ENCODE results near the gene SPATC1L.

SPATC1L gene

GRCh38 chr21:46194374-46195334 is 10.4 kb upstream of the SPATC1L start:
- TF ChIP-seq FOXP2 (optimal IDR thresholded peaks at IDR 0.05; ENCODE audit: borderline replicate concordance, extremely low read depth, extremely low read length, insufficient read depth) (no peak), TAF1 (IDR thresholded peaks at IDR 0.05; ENCODE audit: borderline replicate concordance, insufficient read depth, low read length) (no peak), SIN3A (IDR thresholded peaks at IDR 0.05; ENCODE audit: borderline replicate concordance, insufficient read depth, low read length) (no peak), POLR2AphosphoS5 (IDR thresholded peaks at IDR 0.05; ENCODE audit: low read depth, low read length) (no peak)
- TF ChIP-seq, protein P1, sequence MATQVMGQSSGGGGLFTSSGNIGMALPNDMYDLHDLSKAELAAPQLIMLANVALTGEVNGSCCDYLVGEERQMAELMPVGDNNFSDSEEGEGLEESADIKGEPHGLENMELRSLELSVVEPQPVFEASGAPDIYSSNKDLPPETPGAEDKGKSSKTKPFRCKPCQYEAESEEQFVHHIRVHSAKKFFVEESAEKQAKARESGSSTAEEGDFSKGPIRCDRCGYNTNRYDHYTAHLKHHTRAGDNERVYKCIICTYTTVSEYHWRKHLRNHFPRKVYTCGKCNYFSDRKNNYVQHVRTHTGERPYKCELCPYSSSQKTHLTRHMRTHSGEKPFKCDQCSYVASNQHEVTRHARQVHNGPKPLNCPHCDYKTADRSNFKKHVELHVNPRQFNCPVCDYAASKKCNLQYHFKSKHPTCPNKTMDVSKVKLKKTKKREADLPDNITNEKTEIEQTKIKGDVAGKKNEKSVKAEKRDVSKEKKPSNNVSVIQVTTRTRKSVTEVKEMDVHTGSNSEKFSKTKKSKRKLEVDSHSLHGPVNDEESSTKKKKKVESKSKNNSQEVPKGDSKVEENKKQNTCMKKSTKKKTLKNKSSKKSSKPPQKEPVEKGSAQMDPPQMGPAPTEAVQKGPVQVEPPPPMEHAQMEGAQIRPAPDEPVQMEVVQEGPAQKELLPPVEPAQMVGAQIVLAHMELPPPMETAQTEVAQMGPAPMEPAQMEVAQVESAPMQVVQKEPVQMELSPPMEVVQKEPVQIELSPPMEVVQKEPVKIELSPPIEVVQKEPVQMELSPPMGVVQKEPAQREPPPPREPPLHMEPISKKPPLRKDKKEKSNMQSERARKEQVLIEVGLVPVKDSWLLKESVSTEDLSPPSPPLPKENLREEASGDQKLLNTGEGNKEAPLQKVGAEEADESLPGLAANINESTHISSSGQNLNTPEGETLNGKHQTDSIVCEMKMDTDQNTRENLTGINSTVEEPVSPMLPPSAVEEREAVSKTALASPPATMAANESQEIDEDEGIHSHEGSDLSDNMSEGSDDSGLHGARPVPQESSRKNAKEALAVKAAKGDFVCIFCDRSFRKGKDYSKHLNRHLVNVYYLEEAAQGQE (IDR thresholded peaks at IDR 0.05; ENCODE audit: insufficient read depth in 1 of 2, low read depth in 2 of 2, low read length in 2 of 2) = no peak

GRCh38 chr21:46193829-46194373 is 9.6 kb upstream of the SPATC1L start:
- TF ChIP-seq POLR2AphosphoS5 (IDR thresholded peaks at IDR 0.05; ENCODE audit: low read depth, low read length) = no peak
- TF ChIP-seq FOXP2 (optimal IDR thresholded peaks at IDR 0.05; ENCODE audit: borderline replicate concordance, extremely low read depth, extremely low read length, insufficient read depth) = no peak
- no peak for TF ChIP-seq TAF1 (IDR thresholded peaks at IDR 0.05; ENCODE audit: borderline replicate concordance, insufficient read depth, low read length)
- TF ChIP-seq, protein P1 (IDR thresholded peaks at IDR 0.05; ENCODE audit: insufficient read depth in 1 of 2, low read depth in 2 of 2, low read length in 2 of 2) = no peak
- no peak for TF ChIP-seq SIN3A (IDR thresholded peaks at IDR 0.05; ENCODE audit: borderline replicate concordance, insufficient read depth, low read length)

GRCh38 chr21:46191686-46192575 is 7.7 kb upstream of the SPATC1L start:
- TF ChIP-seq TAF1 (IDR thresholded peaks at IDR 0.05; ENCODE audit: borderline replicate concordance, insufficient read depth, low read length) (no peak), POLR2AphosphoS5 (IDR thresholded peaks at IDR 0.05; ENCODE audit: low read depth, low read length) (no peak), SIN3A (IDR thresholded peaks at IDR 0.05; ENCODE audit: borderline replicate concordance, insufficient read depth, low read length) (no peak), FOXP2 (optimal IDR thresholded peaks at IDR 0.05; ENCODE audit: borderline replicate concordance, extremely low read depth, extremely low read length, insufficient read depth) (no peak)
- TF ChIP-seq, protein P1 (IDR thresholded peaks at IDR 0.05; ENCODE audit: insufficient read depth in 1 of 2, low read depth in 2 of 2, low read length in 2 of 2) = no peak

GRCh38 chr21:46191257-46191685 is 7.0 kb upstream of the SPATC1L start:
- 0 out of 2 replicates have a peak, but pooled peaks have one; percentile 37 for TF ChIP-seq TAF1 (IDR thresholded peaks at IDR 0.05; ENCODE audit: borderline replicate concordance, insufficient read depth, low read length)
- peak; percentile 83 for TF ChIP-seq FOXP2 (optimal IDR thresholded peaks at IDR 0.05; ENCODE audit: borderline replicate concordance, extremely low read depth, extremely low read length, insufficient read depth)
- peak; percentile 76; the same call in 1 of the 2 replicates for TF ChIP-seq SIN3A (IDR thresholded peaks at IDR 0.05; ENCODE audit: borderline replicate concordance, insufficient read depth, low read length)
- TF ChIP-seq, protein P1 (IDR thresholded peaks at IDR 0.05; ENCODE audit: insufficient read depth in 1 of 2, low read depth in 2 of 2, low read length in 2 of 2) = no peak
- no peak for TF ChIP-seq POLR2AphosphoS5 (IDR thresholded peaks at IDR 0.05; ENCODE audit: low read depth, low read length)
